Adipocyte (in vitro differentiated cells): ENCODE data around the gene MAGEL2.

ENCODE experiments used
- DNase-seq: peaks from one replicate; pipeline ENCODE4 v3.0.0-alpha.2; 2015; ENCODE audit warnings: low read depth
- H3K27me3 ChIP-seq: replicated peaks from 2 replicates; pipeline ENCODE4 v1.7.0; 2013; ENCODE audit warnings: mild to moderate bottlenecking, low read length, moderate library complexity; ENCODE audit not compliant: control insufficient read depth, insufficient read depth
- H3K36me3 ChIP-seq: 2 replicates; pipeline ENCODE4 v1.7.0; 2013; ENCODE audit warnings: low read length, mild to moderate bottlenecking, moderate library complexity; ENCODE audit not compliant: control insufficient read depth, insufficient read depth, severe bottlenecking
- H3K4me1 ChIP-seq: 2 replicates; pipeline ENCODE4 v1.7.0; 2013; ENCODE audit warnings: mild to moderate bottlenecking, low read length, moderate library complexity; ENCODE audit not compliant: control insufficient read depth, insufficient read depth
- H3K4me3 ChIP-seq: 2 replicates; pipeline ENCODE4 v1.7.0; 2013; ENCODE audit warnings: mild to moderate bottlenecking, low read length, moderate library complexity
- H3K9ac ChIP-seq: 2 replicates; pipeline ENCODE4 v1.7.0; 2013; ENCODE audit warnings: mild to moderate bottlenecking, low read length, moderate library complexity
- H3K9me3 ChIP-seq: 2 replicates; pipeline ENCODE4 v1.7.0; 2013; ENCODE audit warnings: mild to moderate bottlenecking, low read length, moderate library complexity; ENCODE audit not compliant: control insufficient read depth

The MAGEL2 gene

GRCh38 chr15:23647421-23648370 is at the start of gene MAGEL2:
MAGEL2 (minus strand) TSS chr15:23647867; CDS start chr15:23647742, 125 bp downstream.
- H3K4me3 ChIP-seq = peak within 1 kb of the TSS; percentile 31
- peak within 1 kb of the TSS; percentile 10 for H3K9ac ChIP-seq
- H3K4me1 ChIP-seq = peaks cover under 1% of the 10 kb centered on the region
- peaks cover 25% of the 10 kb centered on the region for H3K27me3 ChIP-seq
- no peak for DNase-seq
- H3K9me3 ChIP-seq = no peaks in the 10 kb centered on the region
- H3K36me3 ChIP-seq = no peaks in the 10 kb centered on the region

DNA sequence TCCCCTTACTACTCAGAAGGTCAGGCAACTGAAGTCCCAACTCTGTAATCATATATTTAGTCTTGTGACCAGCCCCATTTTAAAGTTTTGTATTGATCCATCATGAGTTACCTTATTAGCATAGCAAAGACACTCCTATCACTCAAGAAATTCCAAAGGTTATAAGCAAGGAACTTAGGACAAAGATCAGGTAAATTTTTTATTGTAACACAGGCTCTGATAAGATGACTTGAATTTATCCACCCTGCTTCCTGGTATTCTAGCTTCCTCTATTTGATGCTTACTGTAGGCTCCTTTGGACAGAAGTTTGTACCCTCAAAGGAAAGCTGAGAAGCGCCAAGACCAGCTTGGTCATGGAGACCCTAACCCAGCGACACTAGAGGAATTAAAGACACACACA is 47.6 kb upstream of the MAGEL2 start:
- Histone ChIP-seq H3K9me3 (peaks cover 4% of the 10 kb centered on the region), H3K4me1 (peaks cover 13% of the 10 kb centered on the region), H3K27me3 (no peaks in the 10 kb centered on the region), H3K9ac (no peak overlapping the region), H3K4me3 (no peak overlapping the region), H3K36me3 (no peaks in the 10 kb centered on the region)
- no peak for DNase-seq

GRCh38 chr15:23694592-23694991 is 46.9 kb upstream of the MAGEL2 start:
- Histone ChIP-seq H3K9ac (no peak overlapping the region), H3K36me3 (no peaks in the 10 kb centered on the region), H3K27me3 (no peaks in the 10 kb centered on the region), H3K9me3 (peaks cover 4% of the 10 kb centered on the region), H3K4me1 (peaks cover 20% of the 10 kb centered on the region), H3K4me3 (no peak overlapping the region)
- no peak for DNase-seq

DNA sequence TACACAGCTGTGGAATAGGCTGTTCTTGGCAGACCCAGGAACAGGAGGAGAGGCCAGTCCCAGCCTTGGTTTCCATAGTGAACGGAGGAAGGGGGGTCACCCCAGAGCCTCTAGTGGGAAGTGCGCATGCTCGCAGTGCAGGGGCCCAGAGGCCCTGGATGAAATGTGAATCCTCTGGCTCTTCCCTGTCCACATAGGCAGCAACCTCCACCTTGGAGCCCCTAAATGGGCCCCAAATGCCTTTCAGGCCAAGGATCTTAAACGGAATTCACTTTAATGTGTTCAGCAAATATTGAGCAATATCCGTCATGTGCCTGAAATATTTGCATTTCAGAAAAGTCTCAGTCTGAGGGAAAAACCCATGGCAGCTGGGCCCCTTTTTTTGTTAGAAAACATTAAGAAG is 42.8 kb upstream of the MAGEL2 start:
- peak; percentile 71 for DNase-seq
- Histone ChIP-seq H3K4me1 (peaks cover 27% of the 10 kb centered on the region), H3K36me3 (no peaks in the 10 kb centered on the region), H3K9ac (peak overlapping the region; percentile 75), H3K4me3 (peak overlapping the region; percentile 33), H3K9me3 (peaks cover 4% of the 10 kb centered on the region), H3K27me3 (no peaks in the 10 kb centered on the region)

DNA sequence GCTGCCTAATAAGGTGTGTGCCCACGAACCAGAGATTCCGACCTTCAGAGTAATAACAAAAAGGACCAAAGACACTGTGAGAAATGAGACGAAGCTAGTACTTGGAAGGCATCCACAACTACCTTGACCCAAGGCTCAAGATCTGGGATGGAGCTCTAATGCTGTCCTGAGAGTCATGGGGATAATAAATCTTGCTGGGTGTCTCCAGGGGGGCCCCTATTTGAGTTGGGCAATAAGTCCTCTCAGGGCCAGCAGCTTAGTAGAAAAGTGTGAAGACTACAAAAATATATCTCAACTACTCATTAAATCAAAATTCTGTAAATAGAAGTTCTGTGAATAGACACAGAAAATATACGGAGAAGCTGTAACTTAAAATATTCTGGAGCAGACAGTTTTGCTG is 42.3 kb upstream of the MAGEL2 start:
- H3K4me3 ChIP-seq = peak overlapping the region; percentile 16
- peaks cover 27% of the 10 kb centered on the region for H3K4me1 ChIP-seq
- DNase-seq = no peak

DNA sequence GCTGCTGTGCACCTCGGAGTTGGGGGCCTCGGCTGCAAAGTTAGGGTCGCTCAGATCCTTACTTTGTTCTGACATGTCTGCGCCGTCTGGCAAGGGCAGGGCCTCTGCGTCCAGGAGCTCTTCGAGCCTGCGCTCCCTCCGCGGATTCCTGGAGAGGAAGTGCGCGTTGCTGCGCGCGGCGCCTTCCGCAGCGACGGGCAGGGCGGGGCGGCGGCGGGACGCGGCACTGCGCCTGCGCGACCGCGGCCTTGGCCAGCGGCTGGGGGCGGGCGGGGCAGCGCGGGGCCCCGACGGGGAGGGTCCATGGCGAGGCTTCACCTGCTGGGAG is 39.4 kb upstream of the MAGEL2 start, which contains the start of gene NDN:
TSS of gene NDN (minus strand) at position 163 of the 328 bp plus-strand sequence. CDS start at position 75, 88 bp downstream.
- Histone ChIP-seq H3K9me3 (no peaks in the 10 kb centered on the region), H3K27me3 (no peaks in the 10 kb centered on the region), H3K36me3 (no peaks in the 10 kb centered on the region), H3K4me1 (peaks cover 27% of the 10 kb centered on the region), H3K4me3 (peak within 1 kb of the TSS; percentile 83), H3K9ac (peak within 1 kb of the TSS; percentile 84)
- DNase-seq = peak; percentile 31

More for the DNA sequence above, 42.3 kb upstream of the MAGEL2 start:
- Histone ChIP-seq H3K27me3 (no peaks in the 10 kb centered on the region), H3K36me3 (no peaks in the 10 kb centered on the region), H3K9ac (peak overlapping the region; percentile 75), H3K9me3 (peaks cover 4% of the 10 kb centered on the region)

DNA sequence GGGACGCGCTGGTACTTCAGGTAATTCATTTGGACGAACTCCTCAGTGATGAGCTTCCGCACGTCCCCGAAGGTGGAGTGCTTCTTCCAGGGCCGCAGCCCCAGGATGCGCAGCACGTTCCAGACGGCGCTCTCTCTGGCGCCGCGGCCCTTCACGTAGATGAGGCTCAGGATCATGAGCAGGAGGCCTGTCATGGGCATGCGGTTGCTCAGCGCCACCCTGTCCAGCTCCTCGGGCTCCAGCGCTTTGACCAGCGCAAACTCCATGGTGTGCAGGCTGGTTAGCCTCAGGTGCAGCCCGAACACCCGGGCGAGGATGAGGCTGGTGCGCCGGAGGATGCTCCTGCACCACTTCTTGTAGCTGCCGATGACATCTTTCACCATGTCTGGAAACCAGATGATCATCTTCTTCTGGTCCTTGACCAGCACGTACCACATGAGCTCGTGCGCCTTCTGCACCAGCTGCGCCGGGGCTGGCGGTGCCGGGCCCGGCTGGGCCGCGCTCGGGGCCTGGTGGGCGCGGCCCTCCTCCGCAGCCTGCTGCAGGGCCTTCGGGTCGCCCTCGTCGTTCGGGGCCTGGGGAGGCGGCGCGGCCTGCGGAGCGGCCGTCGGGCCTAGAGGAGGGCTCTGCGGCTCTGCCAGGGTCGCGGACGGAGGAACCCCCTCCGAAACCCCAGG is 38.9 kb upstream of the MAGEL2 start:
- no peaks in the 10 kb centered on the region for H3K36me3 ChIP-seq
- H3K4me3 ChIP-seq = peak overlapping the region; percentile 83
- H3K4me1 ChIP-seq = peaks cover 24% of the 10 kb centered on the region
- no peaks in the 10 kb centered on the region for H3K9me3 ChIP-seq
- no peaks in the 10 kb centered on the region for H3K27me3 ChIP-seq
- peak overlapping the region; percentile 84 for H3K9ac ChIP-seq
- DNase-seq = no peak

DNA sequence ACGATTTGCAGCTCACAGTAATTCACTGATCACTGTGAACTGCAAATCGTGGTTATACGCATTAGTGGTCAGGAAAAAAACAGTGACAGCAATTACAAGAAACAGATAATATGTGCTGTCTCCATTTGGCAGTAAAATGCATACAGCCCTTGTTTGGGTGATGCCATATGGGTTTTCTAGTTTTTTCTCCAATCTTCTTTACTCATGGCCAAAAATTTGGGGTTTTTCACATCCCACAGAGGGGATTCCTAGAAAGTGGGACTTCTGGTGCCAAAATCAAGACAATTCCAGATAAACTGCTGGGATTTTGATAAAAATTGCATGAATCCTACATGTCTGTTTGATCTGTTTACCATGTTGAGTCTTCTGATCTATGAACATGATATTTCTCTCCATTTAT is 23.8 kb upstream of the MAGEL2 start:
- peaks cover 13% of the 10 kb centered on the region for H3K27me3 ChIP-seq
- no peaks in the 10 kb centered on the region for H3K36me3 ChIP-seq
- no peak for DNase-seq
- no peak overlapping the region for H3K9ac ChIP-seq
- H3K4me3 ChIP-seq = no peak overlapping the region
- H3K9me3 ChIP-seq = no peaks in the 10 kb centered on the region
- no peaks in the 10 kb centered on the region for H3K4me1 ChIP-seq

DNA sequence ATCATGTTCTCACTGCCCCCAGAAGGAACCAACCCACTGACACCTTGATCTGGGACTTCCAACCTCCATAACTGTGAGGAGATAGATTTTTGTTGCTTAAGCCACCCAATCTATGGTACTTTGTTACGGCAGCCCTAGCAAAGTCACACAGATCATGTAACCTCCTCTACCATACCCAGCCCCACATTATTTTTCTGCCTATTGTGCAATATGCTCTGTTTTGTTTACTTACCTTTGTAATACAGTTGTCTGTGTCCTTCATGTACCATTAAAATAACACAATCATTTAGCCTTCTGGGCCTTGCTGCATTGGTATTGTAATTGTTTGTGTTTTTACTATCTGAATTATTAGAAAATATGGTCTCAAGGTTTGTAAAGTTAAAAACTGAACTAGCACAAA is 23.3 kb upstream of the MAGEL2 start:
- H3K27me3 ChIP-seq = peaks cover 13% of the 10 kb centered on the region
- no peaks in the 10 kb centered on the region for H3K9me3 ChIP-seq
- no peak overlapping the region for H3K9ac ChIP-seq
- no peaks in the 10 kb centered on the region for H3K4me1 ChIP-seq
- no peak for DNase-seq
- H3K4me3 ChIP-seq = no peak overlapping the region
- H3K36me3 ChIP-seq = no peaks in the 10 kb centered on the region

GRCh38 chr15:23663232-23663631 is 15.6 kb upstream of the MAGEL2 start:
- Histone ChIP-seq H3K9ac (no peak overlapping the region), H3K9me3 (no peaks in the 10 kb centered on the region), H3K27me3 (peaks cover 4% of the 10 kb centered on the region), H3K4me1 (peaks cover 16% of the 10 kb centered on the region), H3K36me3 (no peaks in the 10 kb centered on the region), H3K4me3 (no peak overlapping the region)
- DNase-seq = no peak

GRCh38 chr15:23648920-23649515 is 1.4 kb upstream of the MAGEL2 start:
- Histone ChIP-seq H3K4me1 (no peaks in the 10 kb centered on the region), H3K4me3 (no peak overlapping the region), H3K36me3 (no peaks in the 10 kb centered on the region), H3K27me3 (peaks cover 25% of the 10 kb centered on the region), H3K9ac (no peak overlapping the region), H3K9me3 (no peaks in the 10 kb centered on the region)
- DNase-seq = peak; percentile 25
